GM19035 (cell line): ENCODE data around the gene WNT9A.

ENCODE experiments used
- ATAC-seq: cut with Tn5 transposase; IDR thresholded peaks from one replicate; pipeline ENCODE4 v1.9.1; 2021; ENCODE audit not compliant: unreplicated experiment

Gene WNT9A

DNA sequence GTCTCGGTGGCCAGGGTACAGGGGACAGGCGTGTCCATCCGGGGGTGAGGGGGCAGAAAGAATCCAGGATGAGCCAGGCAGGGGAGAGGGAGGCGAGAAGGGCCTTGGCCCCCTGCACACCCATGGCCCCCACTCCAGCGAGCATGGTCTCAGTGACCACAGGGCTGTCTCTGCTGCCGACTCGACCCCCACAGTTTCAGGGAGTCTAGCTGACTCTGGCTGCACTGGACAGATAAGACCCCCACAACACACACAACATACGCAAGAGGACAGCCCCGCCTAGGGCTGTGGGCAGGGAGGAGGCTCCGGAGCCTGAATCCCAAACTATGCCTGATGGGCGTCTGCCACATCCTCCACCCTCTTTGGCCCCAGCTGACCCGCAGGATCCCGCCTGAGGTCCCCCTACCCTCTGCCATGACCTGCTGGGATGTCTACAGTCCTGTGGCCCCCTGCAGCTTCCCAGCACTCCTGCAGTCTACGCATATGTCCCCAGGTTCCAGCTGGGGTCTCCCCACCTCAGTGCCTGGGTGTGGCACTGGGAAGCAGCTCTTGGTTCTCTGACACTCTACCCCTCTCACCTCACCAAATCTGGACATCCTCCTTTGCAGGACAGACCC, 22.0 kb downstream of the WNT9A start:
- ATAC-seq, result no peak

DNA sequence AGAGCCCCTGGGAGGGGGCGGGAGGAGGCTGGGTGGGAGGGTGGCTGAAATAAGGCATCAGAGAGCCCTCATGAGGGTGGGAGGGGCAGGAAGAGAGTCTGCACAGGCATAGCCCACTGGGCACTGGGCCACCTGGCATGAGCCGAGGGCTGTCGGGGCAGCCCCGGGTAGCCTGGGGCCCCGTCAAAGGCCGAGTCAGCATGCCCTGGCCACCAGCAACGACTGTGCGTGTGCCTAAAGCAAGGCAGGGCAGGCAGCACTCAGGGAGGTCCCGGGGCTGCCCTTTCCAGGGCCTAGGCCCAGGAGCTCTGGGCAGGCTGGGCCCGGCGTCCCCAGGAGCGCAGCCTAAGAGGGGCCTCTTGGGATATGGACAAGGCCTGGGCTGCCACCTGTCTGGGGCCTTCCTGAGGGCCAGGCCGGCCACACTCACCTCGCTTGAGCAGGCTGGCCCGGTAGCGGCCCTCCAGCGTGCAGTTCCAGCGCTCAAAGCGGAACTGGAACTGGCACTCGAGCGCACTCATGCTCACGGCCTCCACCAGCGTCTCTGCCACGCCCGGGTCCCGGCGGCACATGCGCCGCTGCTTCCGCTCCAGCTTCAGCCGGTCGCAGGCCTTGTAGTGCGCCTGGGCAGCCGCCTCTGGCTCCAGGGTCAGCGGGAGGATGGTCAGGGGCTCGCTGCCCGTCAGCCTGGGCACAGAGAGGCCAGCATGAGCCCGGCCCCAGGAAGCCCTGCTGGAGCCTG, 22.7 kb downstream of the WNT9A start:
- ATAC-seq, result no peak

DNA sequence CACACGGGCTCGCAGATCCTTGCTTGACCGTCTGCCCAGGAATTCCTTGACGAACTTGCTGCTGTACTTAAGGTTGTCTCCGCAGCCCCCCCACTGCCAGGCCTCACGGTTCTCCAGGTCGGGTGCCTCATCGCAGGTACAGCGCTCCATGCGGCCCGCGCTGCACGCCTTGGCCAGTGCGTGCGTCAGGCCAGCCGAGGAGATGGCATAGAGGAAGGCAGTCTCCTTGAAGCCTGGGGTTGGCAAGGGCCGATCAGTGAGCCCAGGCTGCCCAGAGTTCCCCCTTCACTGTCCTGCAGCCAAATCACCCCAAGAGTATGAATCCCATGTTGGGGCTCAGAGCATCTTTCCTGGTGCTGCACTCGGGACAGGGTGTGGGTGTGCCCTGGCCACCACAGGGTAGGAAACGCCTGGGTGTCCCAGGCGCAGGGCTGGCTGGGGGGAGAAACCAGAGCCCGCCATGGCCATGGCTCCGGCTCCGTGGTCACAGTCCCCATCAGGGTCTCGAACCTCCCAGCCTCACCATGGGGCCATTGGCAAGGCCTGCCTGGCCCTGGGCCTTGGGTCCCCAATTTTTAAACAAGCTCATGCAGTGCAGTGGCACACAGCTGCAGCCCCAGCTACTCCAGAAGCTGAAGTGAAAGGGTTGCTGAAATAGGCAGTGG, 23.4 kb downstream of the WNT9A start:
- ATAC-seq, result no peak

DNA sequence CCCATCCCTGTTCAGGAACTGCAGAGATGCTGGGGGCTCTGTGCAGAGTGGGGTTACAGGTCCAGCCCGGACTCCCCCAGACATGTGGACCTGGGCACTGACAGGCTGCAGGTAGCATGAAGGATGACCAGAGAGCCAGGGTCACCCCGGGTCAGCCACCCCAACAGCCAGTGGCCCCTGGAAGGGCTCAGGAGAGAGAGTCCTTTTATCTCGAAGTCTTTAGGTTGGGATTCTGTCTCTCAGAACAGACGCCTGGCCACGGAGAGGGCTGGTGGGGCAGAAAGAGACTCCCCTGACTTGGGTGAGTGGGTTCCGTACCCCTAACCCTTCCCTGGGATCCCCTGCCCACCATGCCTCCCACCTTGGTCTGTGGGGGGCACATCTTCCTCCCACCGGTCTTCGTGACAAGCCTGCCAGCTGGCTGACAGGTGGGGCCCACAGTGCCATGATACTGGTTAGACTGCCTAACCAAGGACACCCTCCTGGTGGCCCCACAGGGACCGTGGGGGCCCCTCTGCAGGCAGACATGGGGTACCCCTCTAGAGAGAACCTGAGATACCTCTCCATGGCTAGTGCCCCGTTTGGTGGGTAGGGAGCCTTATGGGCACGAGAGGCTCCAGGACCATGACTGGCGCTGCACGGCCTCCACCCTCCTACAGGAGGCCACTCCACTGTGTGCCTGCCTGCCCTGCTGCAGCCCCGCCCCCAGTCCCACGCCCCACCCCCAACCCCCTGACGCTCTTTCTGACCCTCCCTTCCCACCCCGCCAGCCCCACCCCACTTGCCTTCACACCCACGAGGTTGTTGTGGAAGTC, 24.2 kb downstream of the WNT9A start:
- ATAC-seq, result no peak

DNA sequence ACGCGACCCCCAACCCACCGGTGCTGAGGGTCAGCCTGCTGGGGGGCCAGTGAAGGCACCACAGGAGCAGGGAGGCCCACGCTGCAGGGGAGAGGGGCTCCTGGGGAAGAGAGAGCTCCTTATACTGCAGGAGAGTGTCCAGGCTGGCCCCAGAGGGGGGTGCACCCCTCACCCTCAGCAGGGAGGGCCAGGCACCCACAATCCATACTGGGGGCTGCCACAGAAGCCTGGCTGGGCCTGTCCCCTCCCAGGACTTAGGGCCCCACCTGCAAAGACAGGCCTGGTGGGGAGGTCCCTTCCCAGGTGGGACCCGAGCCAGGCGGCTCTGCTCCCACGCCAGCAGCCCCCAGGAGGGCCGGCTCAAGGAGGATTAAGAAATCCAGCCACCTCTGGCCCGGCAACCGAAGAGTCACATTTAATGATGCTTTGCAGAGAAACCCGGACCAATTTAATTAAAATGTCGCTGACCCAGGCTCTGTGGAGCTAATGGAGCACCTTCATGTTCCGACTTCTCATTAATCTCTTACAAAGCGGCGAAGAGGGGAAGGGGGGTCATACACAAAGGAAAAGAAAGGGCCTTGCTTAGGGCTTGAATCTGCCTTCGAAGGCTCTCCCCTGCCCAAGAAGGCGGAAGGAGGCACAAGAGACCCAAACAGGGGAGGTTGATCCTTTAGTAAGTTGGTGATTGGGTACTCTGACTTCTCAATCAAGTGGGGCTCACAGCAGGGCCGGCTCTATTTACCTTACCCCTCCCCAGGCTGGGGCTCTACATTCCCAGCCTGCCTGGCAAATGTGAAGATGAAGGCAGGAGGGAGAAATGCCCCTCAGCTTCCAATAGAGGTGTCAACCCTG, 25.0 kb downstream of the WNT9A start:
- ATAC-seq, result no peak

DNA sequence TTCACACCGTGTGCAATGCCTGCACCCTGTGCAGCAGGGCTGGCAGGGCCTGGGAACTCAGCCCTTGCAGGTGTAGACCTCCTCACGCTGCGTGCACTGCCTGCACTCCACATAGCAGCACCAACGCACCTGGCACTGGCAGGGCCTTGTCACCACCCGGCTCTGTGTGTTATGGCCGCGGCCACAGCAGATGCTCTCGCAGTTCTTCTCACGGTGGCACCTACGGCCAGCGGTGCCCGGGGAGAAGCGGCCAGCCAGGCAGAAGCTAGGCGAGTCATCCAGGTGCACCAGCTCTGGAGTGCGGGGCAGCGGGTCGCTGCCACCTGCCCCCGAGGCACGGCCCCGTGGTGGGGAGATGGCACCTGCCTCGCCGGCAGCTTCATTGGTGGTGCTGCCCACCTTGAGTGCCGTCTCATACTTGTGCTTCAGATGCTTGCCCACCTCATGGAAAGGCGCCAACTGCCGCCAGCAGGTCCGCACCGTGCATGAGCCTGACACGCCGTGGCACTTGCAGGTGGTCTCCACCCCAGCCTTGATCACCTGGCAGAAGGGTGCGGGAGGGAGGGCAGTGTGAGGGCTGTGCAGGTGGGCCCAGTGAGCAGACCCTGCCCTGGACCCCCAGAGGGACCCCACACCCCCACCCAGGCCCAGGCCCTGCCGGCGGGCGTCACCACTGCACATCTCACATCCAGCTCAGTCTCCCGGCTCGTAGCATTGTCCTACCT, 26.1 kb downstream of the WNT9A start:
- ATAC-seq, result no peak

DNA sequence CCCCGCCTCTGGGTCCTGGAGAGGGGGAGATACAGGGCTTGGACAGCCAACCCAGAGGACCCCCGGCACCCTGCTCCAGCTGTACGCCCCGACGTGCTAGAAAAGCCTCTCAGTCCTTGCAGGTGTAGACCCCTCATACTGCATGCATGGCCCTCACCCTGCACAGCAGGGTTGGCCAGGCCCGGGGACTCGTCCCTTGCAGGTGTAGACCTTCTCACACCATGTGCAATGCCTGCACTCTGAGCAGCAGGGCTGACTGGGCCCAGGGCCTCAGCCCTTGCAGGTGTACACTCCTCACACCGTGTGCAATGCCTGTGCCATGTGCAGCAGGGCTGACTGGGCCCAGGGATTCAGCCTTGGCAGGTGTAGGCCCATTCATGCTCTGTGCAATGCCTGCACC, 26.8 kb downstream of the WNT9A start:
- no peak for ATAC-seq

DNA sequence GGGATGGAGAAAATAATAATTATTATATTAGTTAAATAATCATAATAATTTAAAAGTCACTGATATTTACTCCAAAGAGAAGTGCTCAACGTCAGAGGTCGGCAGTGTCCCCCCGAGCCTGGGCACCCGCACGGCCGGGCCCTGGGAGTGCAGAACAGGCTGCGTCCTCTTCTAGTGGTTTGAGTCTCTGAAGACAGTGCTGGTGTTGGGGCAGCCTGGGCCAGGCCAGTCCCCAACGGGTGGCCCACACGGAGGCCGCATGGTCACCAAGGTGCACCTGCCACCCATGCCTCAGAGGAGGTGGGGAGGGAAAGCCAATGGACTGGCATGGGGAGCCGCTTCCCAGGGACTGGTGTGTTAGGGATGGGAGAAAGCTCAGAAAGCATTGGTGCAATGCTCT, 27.3 kb downstream of the WNT9A start:
- no peak for ATAC-seq

DNA sequence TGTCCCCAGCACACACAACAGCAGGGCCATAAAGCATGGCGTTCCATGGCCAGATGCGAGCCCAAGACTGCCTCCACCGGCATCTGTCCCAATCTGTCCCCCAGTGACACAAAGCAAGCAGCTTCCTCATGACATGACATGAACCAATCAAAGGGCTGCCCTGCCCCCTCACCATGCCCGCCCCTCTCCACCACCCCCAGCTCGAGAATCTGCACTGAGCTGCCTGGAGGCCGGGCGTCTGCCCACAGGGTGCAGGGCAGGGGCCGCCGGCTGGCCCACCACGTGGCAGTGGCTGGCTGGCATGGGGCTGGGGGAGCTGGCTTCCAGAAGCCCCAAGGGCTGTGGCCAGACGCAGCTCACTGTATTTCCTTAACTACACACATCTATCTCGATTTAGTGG, 27.8 kb downstream of the WNT9A start:
- ATAC-seq, result no peak

DNA sequence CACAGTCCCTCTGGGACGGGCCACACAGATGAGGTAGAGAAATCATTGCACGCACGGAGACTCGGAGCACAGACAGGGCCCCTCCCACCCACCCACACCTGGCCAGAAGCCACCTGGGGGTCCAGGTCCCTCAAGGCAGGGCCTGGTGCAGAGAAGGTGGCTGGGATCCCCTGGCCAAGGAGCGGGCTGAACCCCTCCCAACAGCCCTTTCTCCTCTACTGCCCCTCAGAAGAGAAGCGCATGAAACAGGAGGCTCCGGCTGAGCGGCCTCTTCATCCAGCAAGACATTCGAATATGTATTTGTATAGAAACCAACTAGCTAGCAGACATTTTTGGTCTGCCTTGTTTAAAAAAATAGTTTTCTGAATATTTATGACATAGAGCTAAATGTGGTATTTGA, 29.0 kb downstream of the WNT9A start:
- ATAC-seq, result no peak

DNA sequence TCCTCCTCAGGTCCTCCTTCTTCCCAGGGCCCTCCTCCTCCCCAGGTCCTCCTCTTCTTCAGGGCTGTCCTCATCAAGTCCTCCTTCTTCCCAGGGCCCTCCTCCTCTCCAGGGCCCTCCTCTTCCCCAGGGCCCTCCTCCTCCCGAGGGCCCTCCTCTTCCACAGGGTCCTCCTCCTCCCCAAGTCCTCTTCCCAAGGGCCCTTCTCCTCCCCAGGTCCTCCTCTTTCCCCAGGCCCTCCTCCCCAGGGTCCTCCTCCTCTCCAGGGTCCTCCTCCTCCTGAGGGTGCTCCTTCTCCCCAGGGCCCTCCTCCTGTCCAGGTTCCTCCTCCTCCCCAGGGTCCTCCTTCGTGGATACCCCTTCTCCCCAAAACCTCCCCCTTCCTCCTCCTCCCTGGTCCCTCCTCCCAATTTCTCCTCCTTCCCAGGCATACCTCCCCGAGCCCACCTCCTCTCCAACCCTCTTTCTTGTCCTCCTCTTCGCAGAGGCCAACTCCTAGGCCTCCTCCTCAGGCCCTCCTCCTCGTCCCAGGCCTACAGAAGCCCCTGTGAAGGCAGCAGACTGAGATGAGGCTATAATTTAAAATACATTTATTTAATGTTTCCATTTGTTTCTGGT, 29.5 kb downstream of the WNT9A start:
- no peak for ATAC-seq

DNA sequence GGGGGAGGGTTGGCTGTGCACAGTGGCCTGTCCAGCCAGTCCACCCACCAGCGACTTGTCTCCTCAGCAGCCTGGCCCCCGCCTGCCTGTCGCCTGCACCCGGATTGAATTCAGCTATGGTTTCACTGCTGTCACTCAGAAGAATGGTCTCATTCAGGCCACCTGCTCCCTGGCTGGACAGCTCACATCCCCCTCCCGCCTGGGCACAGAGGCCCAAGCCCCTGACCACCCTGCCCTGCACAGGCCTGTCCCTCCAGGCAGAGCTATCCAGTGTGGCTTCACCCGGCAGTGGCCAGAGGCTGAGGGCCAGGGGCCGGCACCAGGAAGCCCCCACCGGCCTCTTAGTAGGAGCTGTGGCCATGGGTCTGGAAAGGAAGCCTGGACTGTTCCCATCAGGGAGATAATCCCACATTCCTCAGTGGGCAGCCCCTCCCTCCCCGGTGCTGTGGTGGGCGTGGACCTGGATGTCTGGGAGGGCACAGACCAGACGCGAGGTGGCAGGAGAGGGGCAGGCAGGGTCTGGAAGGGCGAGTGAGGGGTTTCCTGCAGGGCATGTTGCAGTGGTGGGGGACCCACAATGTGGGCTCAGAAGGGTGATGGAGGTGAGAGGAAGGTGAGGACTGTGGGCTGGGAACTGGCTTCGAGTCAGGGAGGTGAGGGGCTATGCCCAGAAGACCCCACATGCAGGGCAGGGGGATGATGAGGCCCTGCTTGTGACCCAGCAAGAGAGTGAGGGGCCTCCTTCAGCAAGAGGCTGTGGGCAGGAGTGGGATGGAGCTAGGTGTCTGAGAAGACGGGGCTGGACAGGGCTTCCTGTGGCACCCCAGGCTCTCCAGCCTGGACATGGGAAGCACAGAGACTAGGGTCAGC, 30.4 kb downstream of the WNT9A start:
- ATAC-seq, result no peak

DNA sequence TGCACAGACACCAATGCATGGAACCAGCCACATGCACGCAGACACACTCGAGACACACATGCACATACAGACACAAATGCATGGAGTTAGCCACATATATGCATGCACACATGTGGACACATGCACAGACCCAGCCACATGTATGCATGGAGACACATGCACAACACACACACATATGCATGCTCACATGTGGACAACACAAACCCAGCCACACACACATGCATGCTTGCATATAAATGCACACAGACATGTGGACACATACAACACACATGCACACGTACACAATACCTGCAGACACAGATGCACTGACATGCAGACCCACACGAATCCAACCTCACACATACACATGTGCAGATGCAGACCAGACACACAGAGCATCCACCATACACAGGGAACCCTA, 31.1 kb downstream of the WNT9A start:
- ATAC-seq, result no peak

DNA sequence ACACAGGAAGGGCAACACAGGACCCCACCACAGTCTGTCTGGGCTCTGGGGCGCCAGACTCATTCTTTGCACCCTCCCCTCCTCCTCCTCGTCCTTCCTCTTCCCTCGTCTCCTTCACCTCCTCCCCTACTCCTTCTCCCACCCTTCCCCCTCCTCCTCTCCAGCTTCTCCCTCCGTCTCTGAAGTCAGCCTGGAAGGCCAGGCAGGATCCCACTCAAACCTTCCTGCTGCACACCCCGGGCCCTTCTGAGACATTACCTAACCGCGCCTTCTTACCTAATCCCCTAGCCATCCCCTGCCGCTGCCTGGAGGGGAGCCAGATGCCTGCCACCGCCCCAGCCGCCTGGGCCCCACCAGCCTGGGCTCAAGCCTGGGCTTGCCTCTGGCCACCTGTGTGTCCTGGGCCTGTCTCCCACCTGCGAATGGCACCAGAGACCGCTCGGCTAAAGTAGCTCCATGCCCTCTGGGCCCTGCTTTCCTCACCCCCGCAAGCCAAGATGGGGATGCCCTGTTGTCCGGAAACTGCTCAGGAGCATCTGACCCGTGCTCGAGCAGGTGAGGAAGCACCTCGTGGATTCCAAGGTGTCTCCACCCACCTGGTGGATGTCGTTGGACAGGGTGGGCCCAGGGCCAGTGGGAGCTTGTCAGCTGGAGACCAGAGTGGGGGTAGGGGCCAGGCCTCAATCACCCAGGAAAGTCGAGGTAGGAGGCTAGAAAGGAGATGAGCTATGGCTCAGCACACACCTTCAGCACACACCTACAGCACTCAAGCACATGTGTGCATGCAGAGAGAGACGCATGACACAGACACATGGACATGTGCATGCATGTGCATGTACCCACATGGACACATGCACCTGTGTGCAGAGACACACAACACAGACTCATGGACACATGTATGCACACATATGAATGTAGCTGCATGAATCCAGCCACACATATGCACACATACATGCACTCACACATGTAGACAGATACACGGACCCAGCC, 31.9 kb downstream of the WNT9A start:
- no peak for ATAC-seq

DNA sequence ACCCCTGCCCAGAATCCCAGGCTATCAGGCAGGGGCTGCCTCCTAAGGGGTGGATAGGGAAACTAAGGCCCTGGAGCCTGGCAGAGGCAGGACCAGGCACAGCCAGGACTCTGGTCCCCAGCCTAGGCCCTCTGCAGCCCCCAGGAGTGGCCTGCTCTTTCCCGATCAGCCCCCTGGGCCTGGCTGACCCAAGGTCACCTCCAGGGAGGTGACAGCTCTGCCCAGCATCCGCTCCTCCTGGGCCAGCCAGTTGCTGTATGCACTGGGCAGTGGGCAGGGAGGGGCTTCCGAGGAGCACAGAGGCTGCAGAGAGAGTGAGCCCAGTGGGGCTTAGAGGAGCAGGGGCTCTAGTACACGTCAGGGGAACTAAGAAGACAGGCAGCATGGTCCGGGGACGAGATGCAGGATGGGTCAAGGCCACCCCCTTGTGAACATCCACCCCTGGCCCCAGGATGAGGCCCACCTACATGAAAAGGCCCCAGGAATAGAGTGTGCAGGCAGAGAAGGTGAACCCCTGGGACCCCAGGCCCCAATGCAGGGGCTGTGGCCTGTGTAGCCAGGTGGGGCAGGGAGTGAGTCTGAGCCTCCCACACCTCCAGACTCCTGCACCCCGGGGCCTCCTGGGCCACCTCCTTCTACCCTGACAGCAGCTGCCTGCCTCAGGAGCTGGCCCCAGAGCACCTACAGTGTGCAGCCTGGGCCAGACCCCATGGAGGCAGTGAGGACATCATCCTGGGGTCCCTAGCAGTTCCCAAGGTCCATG, 32.8 kb downstream of the WNT9A start:
- no peak for ATAC-seq
